Astrocyte (in vitro differentiated cells and primary cell): ENCODE measurements around the gene ATP10A. TPM values are rescaled to one million over a fixed set of nuclear protein-coding genes. Genes with fewer than 3 reads are reported as not detected.

Experiments
- DNase-seq: peaks from one replicate; pipeline ENCODE4 v3.0.0-alpha.2; 2010; ENCODE audit warnings: low read depth
- FAIRE-seq: peaks from 2 replicates; lab custom pipeline; 2011; peaks lifted over from hg19 to GRCh38; lab: Jason Lieb, UNC
- H2AFZ ChIP-seq: 2 replicates; pipeline ENCODE4 v1.6.0; 2012; ENCODE audit warnings: low read depth, low read length, inconsistent platforms
- H3K27ac ChIP-seq: 2 replicates; pipeline ENCODE4 v1.5.1; 2011; ENCODE audit warnings: low read depth, low read length, inconsistent platforms
- H3K27me3 ChIP-seq: 2 replicates; pipeline ENCODE4 v1.6.0; 2011; ENCODE audit warnings: low read length, inconsistent platforms; ENCODE audit not compliant: insufficient read depth
- H3K36me3 ChIP-seq: 2 replicates; pipeline ENCODE4 v1.5.1; 2011; ENCODE audit warnings: low read length, inconsistent platforms; ENCODE audit not compliant: insufficient read depth
- H3K4me1 ChIP-seq: 2 replicates; pipeline ENCODE4 v1.5.1; 2011; ENCODE audit warnings: low read length, inconsistent platforms; ENCODE audit not compliant: insufficient read depth
- H3K4me2 ChIP-seq: 2 replicates; pipeline ENCODE4 v1.6.0; 2012; ENCODE audit warnings: low read length, inconsistent platforms
- H3K4me3 ChIP-seq: 2 replicates; pipeline ENCODE4 v1.5.1; 2011; ENCODE audit warnings: low read depth, mild to moderate bottlenecking, low read length, inconsistent platforms; ENCODE audit not compliant: insufficient read depth
- H3K79me2 ChIP-seq: 2 replicates; pipeline ENCODE4 v1.6.0; 2012; ENCODE audit warnings: mild to moderate bottlenecking, low read length, inconsistent platforms; ENCODE audit not compliant: insufficient read depth
- H3K9ac ChIP-seq: 2 replicates; pipeline ENCODE4 v1.6.0; 2012; ENCODE audit warnings: mild to moderate bottlenecking, low read length, inconsistent platforms
- H3K9me3 ChIP-seq: 2 replicates; pipeline ENCODE4 v1.5.1; 2012; ENCODE audit warnings: low read depth, mild to moderate bottlenecking, low read length, inconsistent platforms; ENCODE audit not compliant: insufficient read depth
- H4K20me1 ChIP-seq: 2 replicates; pipeline ENCODE4 v1.6.0; 2012; ENCODE audit warnings: low read length, inconsistent platforms; ENCODE audit not compliant: insufficient read depth
- H3K27ac Mint-ChIP-seq: one replicate; pipeline ENCODE4 v1.8.0; 2021; ENCODE audit warnings: mild to moderate bottlenecking, mixed read lengths; ENCODE audit not compliant: unreplicated experiment
- H3K27me3 Mint-ChIP-seq: one replicate; pipeline ENCODE4 v1.8.0; 2021; ENCODE audit warnings: low read depth, mixed read lengths; ENCODE audit not compliant: unreplicated experiment
- H3K36me3 Mint-ChIP-seq: one replicate; pipeline ENCODE4 v1.8.0; 2021; ENCODE audit warnings: low read depth, mixed read lengths; ENCODE audit not compliant: unreplicated experiment
- H3K4me1 Mint-ChIP-seq: one replicate; pipeline ENCODE4 v1.8.0; 2021; ENCODE audit warnings: low read depth, mixed read lengths; ENCODE audit not compliant: unreplicated experiment
- H3K4me3 Mint-ChIP-seq: one replicate; pipeline ENCODE4 v1.8.0; 2021; ENCODE audit warnings: mild to moderate bottlenecking, moderate library complexity, mixed read lengths; ENCODE audit not compliant: unreplicated experiment
- H3K9me3 Mint-ChIP-seq: one replicate; pipeline ENCODE4 v1.8.0; 2021; ENCODE audit warnings: mild to moderate bottlenecking, mixed read lengths; ENCODE audit not compliant: unreplicated experiment
- CTCF ChIP-seq: IDR thresholded peaks from 2 replicates; pipeline ENCODE4 v1.5.1; 2011; ENCODE audit warnings: low read depth, mild to moderate bottlenecking, inconsistent platforms, low read length, moderate library complexity; ENCODE audit not compliant: insufficient read depth
- EZH2 ChIP-seq: IDR thresholded peaks from 2 replicates; pipeline ENCODE4 v1.6.1; 2012; ENCODE audit warnings: mild to moderate bottlenecking, low read length, inconsistent platforms; ENCODE audit not compliant: insufficient read depth
- total RNA-seq: library from RNA; stranded (reverse); gene quantifications from 2 replicates; pipeline ENCODE4 v1.2.1, GENCODE V29; 2021

ATP10A gene
- total RNA-seq, 1 donor from 2014 or later: 21.1 TPM

GRCh38 chr15:25783607-25784540 is 79.3 kb downstream of the ATP10A start:
- Histone ChIP-seq H3K9me3 (no peaks in the 10 kb centered on the region), H3K4me3 (no peak overlapping the region), H4K20me1 (no peaks in the 10 kb centered on the region), H2AFZ (no peak overlapping the region), H3K36me3 (no peaks in the 10 kb centered on the region), H3K27me3 (no peaks in the 10 kb centered on the region), H3K27ac (peak overlapping the region; percentile 46), H3K9ac (peak overlapping the region; percentile 29), H3K4me1 (peaks cover 28% of the 10 kb centered on the region), H3K79me2 (peaks cover 23% of the 10 kb centered on the region), H3K4me2 (no peak overlapping the region)
- TF ChIP-seq EZH2: no peak
- peak; percentile 46 for TF ChIP-seq CTCF
- Mint-ChIP-seq H3K9me3 (no peaks in the 10 kb centered on the region), H3K4me3 (no peak overlapping the region), H3K27ac (peak overlapping the region; percentile 53), H3K36me3 (peaks cover 4% of the 10 kb centered on the region), H3K27me3 (no peaks in the 10 kb centered on the region), H3K4me1 (peaks cover 35% of the 10 kb centered on the region)
- FAIRE-seq (peak; percentile 52), DNase-seq (no peak)

GRCh38 chr15:25783134-25783533 is 80.0 kb downstream of the ATP10A start:
- no peak overlapping the region for H3K27ac ChIP-seq
- no peaks in the 10 kb centered on the region for H3K9me3 ChIP-seq
- Mint-ChIP-seq H3K36me3 (peaks cover 6% of the 10 kb centered on the region), H3K27me3 (no peaks in the 10 kb centered on the region), H3K4me1 (peaks cover 31% of the 10 kb centered on the region), H3K27ac (no peak overlapping the region), H3K9me3 (no peaks in the 10 kb centered on the region), H3K4me3 (no peak overlapping the region)
- H3K27me3 ChIP-seq: no peaks in the 10 kb centered on the region
- TF ChIP-seq EZH2: no peak
- TF ChIP-seq CTCF: no peak
- FAIRE-seq (no peak), DNase-seq (no peak)
- H2AFZ ChIP-seq: no peak overlapping the region
- no peaks in the 10 kb centered on the region for H3K36me3 ChIP-seq
- peaks cover 26% of the 10 kb centered on the region for H3K4me1 ChIP-seq
- H3K4me2 ChIP-seq: no peak overlapping the region
- no peak overlapping the region for H3K9ac ChIP-seq
- no peak overlapping the region for H3K4me3 ChIP-seq
- H3K79me2 ChIP-seq: peaks cover 18% of the 10 kb centered on the region
- no peaks in the 10 kb centered on the region for H4K20me1 ChIP-seq
